HuH-7.5 (cell line): ENCODE measurements around the gene PODXL2.

Source experiments
- DNase-seq: peaks from one replicate; pipeline ENCODE4 v3.0.0; 2011; ENCODE audit warnings: low spot score

PODXL2 gene

DNA sequence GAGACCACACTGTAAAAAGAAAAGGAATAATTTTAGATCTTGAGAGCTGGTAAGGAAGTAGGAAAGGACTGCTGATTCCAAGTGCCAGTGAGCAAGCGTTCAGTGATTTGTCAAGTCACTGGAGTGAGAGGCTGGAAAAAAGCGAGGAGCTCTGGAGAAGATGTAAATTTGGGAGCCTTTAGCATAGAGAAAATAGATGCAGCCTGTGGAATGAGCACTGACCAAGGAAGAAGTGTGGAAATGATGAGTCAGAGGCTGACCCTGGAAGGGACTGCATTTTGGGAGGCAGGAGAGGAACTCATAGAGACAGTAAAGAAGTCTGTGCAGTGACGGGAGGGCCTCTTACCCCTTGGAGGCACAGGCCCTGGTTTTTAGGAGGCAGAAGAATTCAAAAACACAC, 26.7 kb downstream of the PODXL2 start:
- DNase-seq = no peak

DNA sequence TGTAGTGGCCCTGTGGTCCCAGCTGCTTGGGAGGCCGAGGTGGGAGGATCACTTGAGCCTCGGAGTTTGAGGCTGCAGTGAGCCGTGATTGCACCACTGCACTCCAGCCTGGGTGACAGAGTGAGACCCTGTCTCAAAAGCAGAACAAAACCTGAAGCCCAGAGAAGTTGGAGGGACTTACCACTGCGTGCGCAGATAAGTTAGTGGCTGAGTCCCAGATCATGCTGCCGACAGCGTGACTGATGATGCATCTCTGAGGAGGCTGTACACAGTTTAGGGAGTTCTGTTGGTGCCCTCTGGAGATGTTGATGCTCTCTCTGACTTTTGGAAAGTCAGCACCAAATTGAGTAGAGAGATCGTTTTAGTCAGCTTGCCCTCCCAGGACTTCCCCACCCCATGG, 27.9 kb downstream of the PODXL2 start:
- DNase-seq = no peak

- no peak for DNase-seq
Measured at GRCh38 chr3:127658234-127658633, 29.2 kb downstream of the PODXL2 start.

GRCh38 chr3:127660621-127661251, 31.8 kb downstream of the PODXL2 start:
- DNase-seq = no peak

- no peak for DNase-seq
Measured at GRCh38 chr3:127661600-127661999, 32.6 kb downstream of the PODXL2 start.

GRCh38 chr3:127662001-127662469, 33.0 kb downstream of the PODXL2 start:
- DNase-seq = no peak

DNA sequence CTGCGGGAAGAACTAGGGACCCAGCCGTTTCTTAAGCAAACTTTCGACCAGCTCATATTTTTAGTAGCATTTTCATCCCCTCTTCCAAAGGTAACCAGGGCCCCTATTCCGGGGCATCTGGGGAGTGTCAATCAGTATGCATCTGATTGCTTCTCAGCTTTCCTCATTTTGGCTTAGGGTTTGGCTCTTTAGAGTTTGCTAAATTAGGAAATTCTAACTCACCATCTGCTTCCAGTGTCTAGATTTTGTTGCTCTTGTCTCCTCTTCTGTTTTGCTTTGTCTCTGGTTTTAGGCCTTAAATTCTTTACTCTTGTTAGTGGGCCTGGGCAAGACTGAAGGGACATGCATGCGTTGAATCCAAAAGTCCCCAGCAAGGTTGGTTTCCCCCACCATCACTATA, 34.2 kb downstream of the PODXL2 start:
- no peak for DNase-seq

GRCh38 chr3:127665165-127665564, 36.2 kb downstream of the PODXL2 start:
- DNase-seq = no peak

- DNase-seq = no peak
Measured at GRCh38 chr3:127665586-127665985, 36.6 kb downstream of the PODXL2 start.

DNA sequence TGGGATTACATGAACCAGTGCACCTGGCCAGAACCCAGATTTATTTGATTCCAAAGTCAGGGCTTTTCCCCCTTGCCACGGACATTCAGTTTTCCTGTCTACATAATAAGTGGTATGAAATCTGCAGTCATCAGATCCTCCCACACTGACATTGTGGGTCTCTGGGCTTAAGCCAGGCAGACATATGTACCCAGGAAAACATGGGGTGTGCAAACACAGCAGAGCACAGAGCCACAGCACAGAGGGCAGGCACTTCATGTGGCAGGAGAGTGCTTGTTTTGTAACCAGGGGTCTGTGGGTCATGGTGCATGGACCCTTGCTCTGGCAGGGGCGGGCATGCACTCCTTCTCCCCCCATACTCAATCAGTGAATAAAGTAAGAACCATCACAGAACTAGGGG, 37.7 kb downstream of the PODXL2 start:
- DNase-seq = no peak

- no peak for DNase-seq
Measured at GRCh38 chr3:127667119-127667681, 38.2 kb downstream of the PODXL2 start.

DNA sequence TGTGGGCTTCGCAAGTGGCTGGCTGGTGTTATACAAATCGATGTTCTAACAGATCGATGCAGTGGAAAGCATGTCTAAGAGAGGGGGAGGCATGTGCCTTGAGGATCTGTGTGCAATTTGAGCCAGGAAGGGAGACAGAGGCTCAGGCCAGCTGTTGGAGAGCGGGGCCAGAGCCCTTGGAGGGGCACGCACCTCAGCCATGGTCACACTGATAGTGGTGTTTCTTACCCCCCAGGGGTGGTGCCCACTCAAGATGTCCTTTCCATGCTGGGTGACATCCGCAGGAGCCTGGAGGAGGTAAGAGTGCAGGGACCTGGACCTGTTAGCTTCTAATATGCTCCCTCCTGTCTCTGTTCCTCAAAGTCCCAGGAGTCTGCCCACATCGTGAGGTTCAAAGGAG, 39.9 kb downstream of the PODXL2 start:
- no peak for DNase-seq

DNA sequence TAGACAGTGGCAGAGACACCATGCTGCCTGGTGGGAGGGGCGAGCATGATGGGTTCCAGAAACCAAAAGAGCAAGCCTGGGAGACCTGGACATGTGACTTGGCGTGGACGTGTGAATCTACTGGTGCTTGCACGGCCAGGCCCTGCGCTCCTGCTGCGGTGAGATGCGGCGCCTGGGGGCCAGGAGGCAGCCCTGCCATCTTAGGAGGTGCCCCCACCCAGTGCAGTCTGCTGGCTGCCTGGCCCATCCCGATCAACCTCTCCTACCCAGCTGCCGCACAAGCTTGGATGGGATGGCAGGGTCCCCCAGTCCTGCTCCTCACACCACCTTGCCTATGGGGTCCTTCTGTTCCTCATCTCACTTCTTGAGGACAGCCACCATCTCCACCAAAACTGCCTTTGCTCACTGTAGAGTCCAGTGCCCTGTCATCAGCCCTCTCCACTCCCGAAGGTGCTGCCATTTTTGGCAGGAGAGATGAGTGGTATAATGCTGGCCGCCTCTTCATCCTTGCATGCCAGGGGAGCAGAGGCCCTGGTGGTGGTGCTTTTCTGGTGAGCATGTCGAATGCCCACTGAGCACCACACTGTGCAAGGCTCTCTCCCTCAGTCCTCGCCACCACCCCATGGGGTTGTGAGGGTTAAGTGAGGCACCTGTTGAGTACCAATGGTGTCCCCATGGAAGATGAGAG, 40.7 kb downstream of the PODXL2 start:
- DNase-seq = no peak

- DNase-seq = no peak
Measured at GRCh38 chr3:127670229-127670559, 41.2 kb downstream of the PODXL2 start.

DNA sequence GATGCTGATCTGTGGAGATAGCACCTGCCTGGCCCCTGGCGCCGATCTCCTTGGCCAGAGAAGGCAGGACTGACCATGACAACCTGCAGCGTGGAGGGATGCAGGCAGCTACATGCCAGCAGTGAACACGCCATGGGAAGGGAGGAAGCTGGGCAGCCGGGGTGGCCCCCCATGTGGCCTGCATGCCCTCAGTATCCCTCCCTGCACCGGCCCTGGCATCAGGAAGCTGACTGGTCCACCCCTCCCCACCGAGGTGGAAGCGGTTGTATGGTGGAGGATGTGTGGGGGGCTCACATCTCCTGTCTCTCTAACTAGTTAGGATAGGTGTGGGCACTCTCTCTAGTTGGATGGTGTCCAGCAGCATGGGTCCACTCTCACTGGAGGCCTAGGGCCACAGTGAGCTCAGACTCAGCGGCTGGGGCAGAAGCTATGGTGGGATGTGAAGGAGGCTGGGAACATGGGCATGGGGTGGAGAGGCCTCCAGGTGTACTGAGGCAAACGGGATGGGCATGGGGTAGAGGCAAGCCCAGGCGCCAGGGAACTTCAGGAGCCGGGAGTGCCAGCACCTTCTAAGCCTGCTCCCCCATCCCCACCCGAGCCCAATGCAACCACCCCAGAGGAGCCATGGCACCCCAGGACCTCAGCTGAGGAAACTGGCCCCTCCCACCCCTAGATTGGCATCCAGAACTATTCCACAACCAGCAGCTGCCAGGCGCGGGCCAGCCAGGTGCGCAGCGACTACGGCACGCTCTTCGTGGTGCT, 42.0 kb downstream of the PODXL2 start:
- no peak for DNase-seq

GRCh38 chr3:127671523-127672428, 42.8 kb downstream of the PODXL2 start:
- DNase-seq = no peak

DNA sequence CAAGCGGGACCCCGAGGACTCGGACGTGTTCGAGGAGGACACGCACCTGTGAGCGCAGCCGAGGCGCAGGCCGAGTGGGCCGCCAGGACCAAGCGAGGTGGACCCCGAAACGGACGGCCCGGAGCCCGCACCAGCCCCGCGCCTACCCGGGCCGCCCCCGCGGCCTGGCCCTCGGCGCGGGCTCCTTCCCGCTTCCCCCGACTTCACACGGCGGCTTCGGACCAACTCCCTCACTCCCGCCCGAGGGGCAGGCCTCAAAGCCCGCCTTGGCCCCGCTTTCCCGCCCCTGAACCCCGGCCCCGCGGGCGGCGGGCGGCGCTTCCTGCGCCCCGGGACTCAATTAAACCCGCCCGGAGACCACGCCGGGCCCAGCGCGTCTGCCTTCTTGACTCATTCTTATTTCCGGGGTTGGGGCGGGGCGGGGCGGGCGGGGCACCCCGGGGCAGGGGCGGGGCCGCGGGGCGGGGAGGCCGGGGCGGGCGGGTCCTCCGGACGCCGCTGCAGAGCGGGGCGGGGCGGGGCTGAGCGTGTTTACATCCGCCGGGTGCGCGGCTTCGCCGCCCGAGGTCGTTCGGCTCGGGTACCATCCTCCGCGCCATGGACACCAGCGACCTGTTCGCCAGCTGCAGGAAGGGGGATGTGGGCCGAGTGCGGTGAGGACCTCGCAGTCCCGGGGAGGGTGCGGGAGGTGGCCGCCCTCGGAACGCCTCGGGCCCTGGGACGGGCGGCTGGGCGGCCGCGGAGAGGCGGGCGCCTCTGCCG, 43.6 kb downstream of the PODXL2 start, which contains the start of gene ABTB1:
Gene ABTB1, plus strand, starts transcription at position 524 of the 762 bp plus-strand sequence. Its CDS starts 74 bp downstream, at position 598.
- peak; percentile 86 for DNase-seq

DNA sequence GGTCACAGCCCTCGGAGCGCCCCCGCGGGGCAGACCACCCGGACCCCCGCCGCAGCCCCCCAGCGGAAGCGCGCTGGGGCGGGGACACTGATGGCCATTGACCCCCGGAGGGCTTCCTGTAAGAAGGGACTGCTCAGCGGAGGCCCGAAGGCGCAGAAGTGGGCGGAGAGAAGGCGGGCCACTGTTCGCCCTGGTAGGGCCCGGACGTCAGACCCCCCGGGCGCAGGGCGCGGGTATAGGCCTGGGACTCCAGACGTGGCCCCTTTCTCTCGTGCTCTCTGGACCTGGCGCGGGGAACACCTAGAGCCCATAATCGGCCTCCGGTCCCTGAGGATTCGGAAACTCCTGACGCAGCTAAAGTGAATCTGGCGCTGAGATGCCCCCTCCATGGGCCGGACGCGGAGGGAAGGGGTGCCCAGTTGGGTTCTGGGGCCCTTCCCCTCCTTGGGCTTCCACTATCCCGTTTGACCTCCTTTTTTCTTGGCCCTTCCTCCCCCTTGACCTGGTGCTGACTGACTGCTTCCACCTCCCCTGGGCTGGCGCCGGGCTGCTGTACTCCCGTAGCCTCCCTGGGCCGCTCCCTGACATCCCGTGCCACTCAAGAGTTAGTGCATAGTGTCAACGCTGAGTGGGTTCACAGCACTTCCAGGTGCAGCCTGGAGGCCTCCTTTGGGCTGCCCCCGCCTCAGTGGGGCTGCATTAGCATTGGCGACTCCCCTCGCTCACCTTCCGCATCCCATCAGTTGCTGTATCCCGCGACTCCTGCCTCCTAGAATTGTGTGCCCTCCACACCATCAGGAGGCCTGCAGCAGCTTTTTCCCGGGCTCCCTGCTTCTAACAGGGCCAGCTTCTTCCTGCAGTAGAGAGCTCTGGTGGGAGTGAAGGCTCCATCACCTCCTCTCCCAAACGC, 44.5 kb downstream of the PODXL2 start:
- peak; percentile 74 for DNase-seq

- DNase-seq = no peak
Measured at GRCh38 chr3:127674101-127674721, 45.2 kb downstream of the PODXL2 start.
